Stomach (tissue), 4 donors: ENCODE data around the gene DNASE1L3.

Source experiments
- CTCF ChIP-seq, 7 experiments: fragments of 450-650 bp in 4 of 7; fragments of 200-600 bp in 3 of 7; sonication (generic) in 3 of 7; IDR thresholded peaks; one replicate each; pipeline ENCODE4 v1.5.1; 2016 to 2019; ENCODE audit warnings: antibody characterized with exemption in 7 of 7, control low read depth in 2 of 7, mild to moderate bottlenecking in 1 of 7
- POLR2A ChIP-seq, 4 donors: fragments of 450-650 bp; IDR thresholded peaks; one replicate each; pipeline ENCODE4 v1.6.1; 2016; ENCODE audit warnings: antibody characterized with exemption in 4 of 4, control low read depth in 2 of 4, mild to moderate bottlenecking in 1 of 4, moderate library complexity in 1 of 4

- TF ChIP-seq CTCF (IDR thresholded peaks at IDR 0.05) (no peak), POLR2A (IDR thresholded peaks at IDR 0.05) (no peak)
These were observed 49.1 kb downstream of the DNASE1L3 start for GRCh38 chr3:58161435-58162398.
